Neural cell (in vitro differentiated cells): Measurements from ENCODE around the gene PIGK. TPM values are rescaled to one million over a fixed set of nuclear protein-coding genes. Genes with fewer than 3 reads are reported as not detected.

Experiments
- H2AFZ ChIP-seq: fragments of 200-600, 300-800 bp; sonication (generic), shearing (Covaris generic); 2 replicates; pipeline ENCODE4 v1.6.0; 2014; ENCODE audit warnings: low read depth, mild to moderate bottlenecking, antibody characterized with exemption, low read length, moderate library complexity
- H3F3A ChIP-seq: fragments of 200-600 bp; shearing (Covaris generic); 2 replicates; pipeline ENCODE4 v1.6.1; 2016; ENCODE audit warnings: mild to moderate bottlenecking, moderate library complexity, mixed read lengths, antibody characterized with exemption, low read length; ENCODE audit not compliant: insufficient read depth, poor library complexity, severe bottlenecking
- H3K27ac ChIP-seq: fragments of 200-600, 300-800 bp; sonication (generic), shearing (Covaris generic); 2 replicates; pipeline ENCODE4 v1.5.1; 2014; ENCODE audit warnings: mild to moderate bottlenecking, low read length, moderate library complexity
- H3K27me3 ChIP-seq: fragments of 300-800, 200-600 bp; sonication (generic), shearing (Covaris generic); 2 replicates; pipeline ENCODE4 v1.6.0; 2014; ENCODE audit warnings: mild to moderate bottlenecking, low read depth, low read length, moderate library complexity; ENCODE audit not compliant: insufficient read depth
- H3K36me3 ChIP-seq: fragments of 300-800, 200-600 bp; sonication (generic), shearing (Covaris generic); 2 replicates; pipeline ENCODE4 v1.5.1; 2014; ENCODE audit warnings: mild to moderate bottlenecking, antibody characterized with exemption, low read length, moderate library complexity; ENCODE audit not compliant: insufficient read depth
- H3K4me2 ChIP-seq: fragments of 300-800, 200-600 bp; sonication (generic), shearing (Covaris generic); 2 replicates; pipeline ENCODE4 v1.6.0; 2014; ENCODE audit warnings: mild to moderate bottlenecking, low read length
- H3K4me3 ChIP-seq: fragments of 300-800, 200-600 bp; sonication (generic), shearing (Covaris generic); 2 replicates; pipeline ENCODE4 v1.5.1; 2014; ENCODE audit warnings: mild to moderate bottlenecking, low read length, moderate library complexity
- H3K79me2 ChIP-seq: fragments of 200-600 bp; shearing (Covaris generic); replicated peaks from 2 replicates; pipeline ENCODE4 v1.6.0; 2014; ENCODE audit warnings: mild to moderate bottlenecking, low read length, moderate library complexity; ENCODE audit not compliant: insufficient read depth
- H3K9ac ChIP-seq: fragments of 300-800, 200-600 bp; sonication (generic), shearing (Covaris generic); 2 replicates; pipeline ENCODE4 v1.6.1; 2016; ENCODE audit warnings: mild to moderate bottlenecking, low read length, mixed read lengths
- H3K9me2 ChIP-seq: fragments of 200-600 bp; shearing (Covaris generic); 2 replicates; pipeline ENCODE4 v1.6.1; 2016; ENCODE audit warnings: mild to moderate bottlenecking, low read length, mixed read lengths; ENCODE audit not compliant: insufficient read depth
- H3K9me3 ChIP-seq: fragments of 200-600, 300-800 bp; sonication (generic), shearing (Covaris generic); 2 replicates; pipeline ENCODE4 v1.6.1; 2016; ENCODE audit warnings: mild to moderate bottlenecking, mixed run types, low read length, moderate library complexity, mixed read lengths
- H4K20me1 ChIP-seq: fragments of 200-600 bp; shearing (Covaris generic); 2 replicates; pipeline ENCODE4 v1.6.1; 2016; ENCODE audit warnings: mild to moderate bottlenecking, mixed run types; ENCODE audit not compliant: insufficient read depth
- EP300 ChIP-seq: fragments of 450-650 bp; conservative IDR thresholded peaks from 2 replicates; pipeline ENCODE4 v1.6.1; 2014; ENCODE audit warnings: antibody characterized with exemption, mild to moderate bottlenecking, moderate library complexity; ENCODE audit not compliant: poor library complexity, severe bottlenecking
- EZH2 ChIP-seq: fragments of 200-600, 300-800 bp; shearing (Covaris generic), sonication (generic); IDR thresholded peaks from 2 replicates; pipeline ENCODE4 v1.6.1; 2014; ENCODE audit warnings: antibody characterized with exemption, low read length, borderline replicate concordance, mild to moderate bottlenecking; ENCODE audit not compliant: insufficient read depth, poor library complexity, severe bottlenecking
- MXI1 ChIP-seq: fragments of 450-650 bp; conservative IDR thresholded peaks from 2 replicates; pipeline ENCODE4 v1.6.1; 2014; ENCODE audit warnings: antibody characterized with exemption, mild to moderate bottlenecking; ENCODE audit not compliant: poor library complexity, severe bottlenecking
- POLR2AphosphoS5 ChIP-seq: IDR thresholded peaks from 2 replicates; pipeline ENCODE4 v1.6.1; 2012
- RAD21 ChIP-seq: fragments of 450-650 bp; conservative IDR thresholded peaks from 2 replicates; pipeline ENCODE4 v1.6.1; 2014; ENCODE audit warnings: antibody characterized with exemption, mild to moderate bottlenecking, moderate library complexity
- SMC3 ChIP-seq: fragments of 450-650 bp; conservative IDR thresholded peaks from 2 replicates; pipeline ENCODE4 v1.6.1; 2014; ENCODE audit warnings: antibody characterized with exemption, mild to moderate bottlenecking, moderate library complexity; ENCODE audit not compliant: poor library complexity
- TAF1 ChIP-seq: IDR thresholded peaks from 2 replicates; pipeline ENCODE4 v1.6.1; 2012; ENCODE audit warnings: low read depth
- polyA plus RNA-seq: library from polyadenylated mRNA; depleted of rRNA; stranded (reverse); fragments of >200 nt; gene quantifications from 2 replicates; pipeline ENCODE4 v1.2.3, GENCODE V29; 2014
- TF ChIP-seq, protein P1 (sequence below): fragments of 450-650 bp; IDR thresholded peaks from 2 replicates; pipeline ENCODE4 v1.5.1; 2014; ENCODE audit warnings: antibody characterized with exemption, mild to moderate bottlenecking, moderate library complexity; ENCODE audit not compliant: poor library complexity, severe bottlenecking
- TF ChIP-seq, protein P2 (sequence below): IDR thresholded peaks from 2 replicates; pipeline ENCODE4 v1.6.1; 2012; ENCODE audit warnings: borderline replicate concordance

PIGK gene
- polyA plus RNA-seq, 1 donor from 2014 or later = 24.3 TPM

- Histone ChIP-seq H3F3A (no peaks in the 10 kb centered on the region), H3K4me2 (no peak overlapping the region), H3K27me3 (no peaks in the 10 kb centered on the region), H3K9ac (no peak overlapping the region), H4K20me1 (no peaks in the 10 kb centered on the region), H3K4me3 (no peak overlapping the region), H3K9me2 (no peaks in the 10 kb centered on the region), H3K27ac (no peak overlapping the region), H2AFZ (no peak overlapping the region), H3K36me3 (no peaks in the 10 kb centered on the region), H3K9me3 (no peaks in the 10 kb centered on the region), H3K79me2 (no peaks in the 10 kb centered on the region)
- TF ChIP-seq, protein P1, sequence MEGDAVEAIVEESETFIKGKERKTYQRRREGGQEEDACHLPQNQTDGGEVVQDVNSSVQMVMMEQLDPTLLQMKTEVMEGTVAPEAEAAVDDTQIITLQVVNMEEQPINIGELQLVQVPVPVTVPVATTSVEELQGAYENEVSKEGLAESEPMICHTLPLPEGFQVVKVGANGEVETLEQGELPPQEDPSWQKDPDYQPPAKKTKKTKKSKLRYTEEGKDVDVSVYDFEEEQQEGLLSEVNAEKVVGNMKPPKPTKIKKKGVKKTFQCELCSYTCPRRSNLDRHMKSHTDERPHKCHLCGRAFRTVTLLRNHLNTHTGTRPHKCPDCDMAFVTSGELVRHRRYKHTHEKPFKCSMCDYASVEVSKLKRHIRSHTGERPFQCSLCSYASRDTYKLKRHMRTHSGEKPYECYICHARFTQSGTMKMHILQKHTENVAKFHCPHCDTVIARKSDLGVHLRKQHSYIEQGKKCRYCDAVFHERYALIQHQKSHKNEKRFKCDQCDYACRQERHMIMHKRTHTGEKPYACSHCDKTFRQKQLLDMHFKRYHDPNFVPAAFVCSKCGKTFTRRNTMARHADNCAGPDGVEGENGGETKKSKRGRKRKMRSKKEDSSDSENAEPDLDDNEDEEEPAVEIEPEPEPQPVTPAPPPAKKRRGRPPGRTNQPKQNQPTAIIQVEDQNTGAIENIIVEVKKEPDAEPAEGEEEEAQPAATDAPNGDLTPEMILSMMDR = no peak
Observed at GRCh38 chr1:77200293-77200692, 18.9 kb downstream of the PIGK start.

- no peak overlapping the region for H3K4me3 ChIP-seq
- no peaks in the 10 kb centered on the region for H3K9me3 ChIP-seq
- no peak overlapping the region for H3K27ac ChIP-seq
- H3K27me3 ChIP-seq = no peaks in the 10 kb centered on the region
- H3K9me2 ChIP-seq = no peaks in the 10 kb centered on the region
- no peak overlapping the region for H2AFZ ChIP-seq
- H3K36me3 ChIP-seq = no peaks in the 10 kb centered on the region
- no peak overlapping the region for H3K9ac ChIP-seq
- H3F3A ChIP-seq = no peaks in the 10 kb centered on the region
- H4K20me1 ChIP-seq = no peaks in the 10 kb centered on the region
- no peak overlapping the region for H3K4me2 ChIP-seq
- TF ChIP-seq, protein P1 = no peak
- H3K79me2 ChIP-seq = no peaks in the 10 kb centered on the region
Observed at GRCh38 chr1:77197351-77197750, 21.9 kb downstream of the PIGK start.

DNA sequence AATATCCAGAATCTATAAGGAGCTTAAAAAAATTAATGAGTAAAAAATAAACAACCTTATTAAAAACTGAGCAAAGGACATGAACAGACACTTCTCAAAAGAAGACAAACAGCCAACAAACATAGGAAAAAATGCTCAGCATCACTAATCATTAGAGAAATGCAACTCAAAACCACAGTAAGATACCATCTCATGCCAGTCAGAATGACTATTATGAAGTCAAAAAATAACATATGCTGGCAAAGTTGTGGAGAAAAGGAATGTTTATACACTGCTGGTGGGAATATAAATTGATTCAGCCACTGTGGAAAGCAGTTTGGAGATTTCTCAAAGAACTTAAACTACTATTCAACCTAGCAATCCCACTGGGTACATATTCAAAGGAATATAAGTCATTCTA is 25.3 kb downstream of the PIGK start:
- TF ChIP-seq EZH2 = no peak
- TF ChIP-seq TAF1 = no peak
- TF ChIP-seq POLR2AphosphoS5 = no peak
- no peak for TF ChIP-seq EP300
- TF ChIP-seq, protein P2, sequence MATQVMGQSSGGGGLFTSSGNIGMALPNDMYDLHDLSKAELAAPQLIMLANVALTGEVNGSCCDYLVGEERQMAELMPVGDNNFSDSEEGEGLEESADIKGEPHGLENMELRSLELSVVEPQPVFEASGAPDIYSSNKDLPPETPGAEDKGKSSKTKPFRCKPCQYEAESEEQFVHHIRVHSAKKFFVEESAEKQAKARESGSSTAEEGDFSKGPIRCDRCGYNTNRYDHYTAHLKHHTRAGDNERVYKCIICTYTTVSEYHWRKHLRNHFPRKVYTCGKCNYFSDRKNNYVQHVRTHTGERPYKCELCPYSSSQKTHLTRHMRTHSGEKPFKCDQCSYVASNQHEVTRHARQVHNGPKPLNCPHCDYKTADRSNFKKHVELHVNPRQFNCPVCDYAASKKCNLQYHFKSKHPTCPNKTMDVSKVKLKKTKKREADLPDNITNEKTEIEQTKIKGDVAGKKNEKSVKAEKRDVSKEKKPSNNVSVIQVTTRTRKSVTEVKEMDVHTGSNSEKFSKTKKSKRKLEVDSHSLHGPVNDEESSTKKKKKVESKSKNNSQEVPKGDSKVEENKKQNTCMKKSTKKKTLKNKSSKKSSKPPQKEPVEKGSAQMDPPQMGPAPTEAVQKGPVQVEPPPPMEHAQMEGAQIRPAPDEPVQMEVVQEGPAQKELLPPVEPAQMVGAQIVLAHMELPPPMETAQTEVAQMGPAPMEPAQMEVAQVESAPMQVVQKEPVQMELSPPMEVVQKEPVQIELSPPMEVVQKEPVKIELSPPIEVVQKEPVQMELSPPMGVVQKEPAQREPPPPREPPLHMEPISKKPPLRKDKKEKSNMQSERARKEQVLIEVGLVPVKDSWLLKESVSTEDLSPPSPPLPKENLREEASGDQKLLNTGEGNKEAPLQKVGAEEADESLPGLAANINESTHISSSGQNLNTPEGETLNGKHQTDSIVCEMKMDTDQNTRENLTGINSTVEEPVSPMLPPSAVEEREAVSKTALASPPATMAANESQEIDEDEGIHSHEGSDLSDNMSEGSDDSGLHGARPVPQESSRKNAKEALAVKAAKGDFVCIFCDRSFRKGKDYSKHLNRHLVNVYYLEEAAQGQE = no peak
- TF ChIP-seq MXI1 = no peak
- no peak for TF ChIP-seq RAD21
- TF ChIP-seq, protein P1 = no peak
- no peak for TF ChIP-seq SMC3
- Histone ChIP-seq H2AFZ (no peak overlapping the region), H3K9me2 (no peaks in the 10 kb centered on the region), H3K9me3 (no peaks in the 10 kb centered on the region), H3K27me3 (no peaks in the 10 kb centered on the region), H3K36me3 (no peaks in the 10 kb centered on the region), H3K9ac (no peak overlapping the region), H3K4me2 (no peak overlapping the region), H3K27ac (no peak overlapping the region), H3K4me3 (no peak overlapping the region), H4K20me1 (no peaks in the 10 kb centered on the region), H3F3A (no peaks in the 10 kb centered on the region), H3K79me2 (no peaks in the 10 kb centered on the region)
